Liver (tissue), 9 donors: ENCODE data around the gene PSENEN. TPM values are rescaled to one million over a fixed set of nuclear protein-coding genes. Genes with fewer than 3 reads are reported as not detected.

Experiments
- DNase-seq: peaks from one replicate; pipeline ENCODE4 v3.0.0-alpha.2; 2017; ENCODE audit warnings: low spot score
- H3K27ac ChIP-seq, 2 donors: one replicate each; pipeline ENCODE4 v1.7.0; 2013; ENCODE audit warnings: inconsistent platforms in 2 of 2, low read length in 2 of 2, control low read depth in 1 of 2, low read depth in 1 of 2, mild to moderate bottlenecking in 1 of 2
- H3K27me3 ChIP-seq, 4 donors: one replicate each; pipeline versions ENCODE4 v1.6.1 to v1.7.0; 2013; ENCODE audit warnings: low read length in 3 of 4, inconsistent platforms in 1 of 4, mild to moderate bottlenecking in 1 of 4, moderate library complexity in 1 of 4; ENCODE audit not compliant: control insufficient read depth in 4 of 4, insufficient read depth in 4 of 4
- H3K36me3 ChIP-seq, 4 donors: one replicate each; pipeline versions ENCODE4 v1.6.1 to v1.7.0; 2013; ENCODE audit warnings: low read length in 3 of 4, mild to moderate bottlenecking in 3 of 4, low read depth in 1 of 4, moderate library complexity in 1 of 4; ENCODE audit not compliant: control insufficient read depth in 4 of 4, insufficient read depth in 3 of 4
- H3K4me1 ChIP-seq, 4 donors: one replicate each; pipeline versions ENCODE4 v1.6.1 to v1.7.0; 2013; ENCODE audit warnings: low read length in 3 of 4, mild to moderate bottlenecking in 3 of 4, moderate library complexity in 1 of 4; ENCODE audit not compliant: control insufficient read depth in 4 of 4, insufficient read depth in 4 of 4
- H3K4me3 ChIP-seq, 3 donors: one replicate each; pipeline versions ENCODE4 v1.6.1 to v1.7.0; 2013; ENCODE audit warnings: low read length in 3 of 3, control low read depth in 1 of 3, low read depth in 1 of 3, mild to moderate bottlenecking in 1 of 3
- H3K9ac ChIP-seq, 2 donors: one replicate each; pipeline ENCODE4 v1.7.0; 2013; ENCODE audit warnings: low read length in 2 of 2, mild to moderate bottlenecking in 2 of 2, moderate library complexity in 2 of 2, control low read depth in 1 of 2, low read depth in 1 of 2
- H3K9me3 ChIP-seq, 4 donors: one replicate each; pipeline versions ENCODE4 v1.6.1 to v1.7.0; 2013; ENCODE audit warnings: low read length in 3 of 4; ENCODE audit not compliant: control insufficient read depth in 4 of 4
- EGR1 ChIP-seq, 2 donors: IDR thresholded peaks; 2 replicates each; pipeline ENCODE4 v1.6.1; 2016 to 2018; ENCODE audit warnings: antibody characterized with exemption in 2 of 2, low read depth in 2 of 2
- FOXA1 ChIP-seq: IDR thresholded peaks from 2 replicates; pipeline ENCODE4 v1.6.1; 2016; ENCODE audit warnings: antibody characterized with exemption
- FOXA2 ChIP-seq: IDR thresholded peaks from 2 replicates; pipeline ENCODE4 v1.6.1; 2016; ENCODE audit warnings: antibody characterized with exemption
- GABPA ChIP-seq, 2 donors: IDR thresholded peaks in 1 of 2; conservative IDR thresholded peaks in 1 of 2; 2 replicates each; pipeline ENCODE4 v1.6.1; 2016; ENCODE audit warnings: antibody characterized with exemption in 2 of 2, mild to moderate bottlenecking in 1 of 2, moderate library complexity in 1 of 2
- HNF4A ChIP-seq, 2 donors: conservative IDR thresholded peaks; 2 replicates each; pipeline ENCODE4 v1.6.1; 2016; ENCODE audit warnings: antibody characterized with exemption in 2 of 2, mild to moderate bottlenecking in 2 of 2
- HNF4G ChIP-seq: IDR thresholded peaks from 2 replicates; pipeline ENCODE4 v1.6.1; 2016; ENCODE audit warnings: antibody characterized with exemption
- JUND ChIP-seq, 2 donors: IDR thresholded peaks; 2 replicates each; pipeline ENCODE4 v1.6.1; 2016; ENCODE audit warnings: antibody characterized with exemption in 2 of 2
- NR2F2 ChIP-seq: IDR thresholded peaks from 2 replicates; pipeline ENCODE4 v1.6.1; 2016; ENCODE audit warnings: antibody characterized with exemption
- RAD21 ChIP-seq, 2 donors: IDR thresholded peaks; 2 replicates each; pipeline ENCODE4 v1.6.1; 2016; ENCODE audit warnings: antibody characterized with exemption in 2 of 2, mild to moderate bottlenecking in 2 of 2
- RXRA ChIP-seq, 2 donors: IDR thresholded peaks; 2 replicates each; pipeline ENCODE4 v1.6.1; 2017 to 2018; ENCODE audit warnings: antibody characterized with exemption in 2 of 2, mild to moderate bottlenecking in 1 of 2
- SP1 ChIP-seq: IDR thresholded peaks from 2 replicates; pipeline ENCODE4 v1.6.1; 2018; ENCODE audit warnings: antibody characterized with exemption, mild to moderate bottlenecking
- TAF1 ChIP-seq: conservative IDR thresholded peaks from 2 replicates; pipeline ENCODE4 v1.6.1; 2016; ENCODE audit warnings: antibody characterized with exemption, mild to moderate bottlenecking
- YY1 ChIP-seq: IDR thresholded peaks from 2 replicates; pipeline ENCODE4 v1.6.1; 2016; ENCODE audit warnings: antibody characterized with exemption, mild to moderate bottlenecking
- WGBS: extraction: QIAGEN DNeasy Blood & Tissue Kit; methylation state at CpG from one replicate; pipeline ENCODE4 v1.1.7; 2013; 5-methylcytosine and 5-hydroxymethylcytosine counted together
- polyA plus RNA-seq, 2 donors: library from polyadenylated mRNA; stranded (reverse) in 1 of 2; unstranded in 1 of 2; fragments of 200-250 nt in 1 of 2; fragments of >200 nt in 1 of 2; fragmentation: Nextera tagmentation in 1 of 2; extraction: Ambion mirVana in 1 of 2; gene quantifications; one replicate each; pipeline versions ENCODE4 v1.2.1 to v1.2.3, GENCODE V29; 2013 to 2015
- total RNA-seq, 2 donors: library from RNA; depleted of rRNA; stranded (reverse); fragments of >200 nt; gene quantifications; one replicate each; pipeline ENCODE4 v1.2.3, GENCODE V29; 2014
- TF ChIP-seq, protein P1 (sequence below): fragments of 150-350 bp; IDR thresholded peaks from 2 replicates; pipeline ENCODE4 v1.5.1; 2017; ENCODE audit warnings: improper control_type of control experiment, low read depth, low read length; ENCODE audit not compliant: missing input control
- TF ChIP-seq, protein P2 (sequence below): IDR thresholded peaks from 2 replicates; pipeline ENCODE4 v1.6.1; 2016; ENCODE audit warnings: antibody characterized with exemption
- TF ChIP-seq, protein P3 (sequence below): IDR thresholded peaks from 2 replicates; pipeline ENCODE4 v1.6.1; 2016; ENCODE audit warnings: antibody characterized with exemption
- TF ChIP-seq, protein P4 (sequence below): IDR thresholded peaks from 2 replicates; pipeline ENCODE4 v1.6.1; 2016; ENCODE audit warnings: antibody characterized with exemption, mild to moderate bottlenecking
- TF ChIP-seq, protein P5 (sequence below): IDR thresholded peaks from 2 replicates; pipeline ENCODE4 v1.6.1; 2016; ENCODE audit warnings: antibody characterized with exemption
- donor health status: healthy.
- donor health status: healthy.
- donor health status: healthy.
- donor health status: healthy.
- donor health status: healthy.

PSENEN gene, protein sequence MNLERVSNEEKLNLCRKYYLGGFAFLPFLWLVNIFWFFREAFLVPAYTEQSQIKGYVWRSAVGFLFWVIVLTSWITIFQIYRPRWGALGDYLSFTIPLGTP
- 1 to 10 TPM; 7.4 to 7.7 TPM for total RNA-seq
- 10 to 100 TPM; 33.8 to 58.1 TPM for polyA plus RNA-seq

DNA sequence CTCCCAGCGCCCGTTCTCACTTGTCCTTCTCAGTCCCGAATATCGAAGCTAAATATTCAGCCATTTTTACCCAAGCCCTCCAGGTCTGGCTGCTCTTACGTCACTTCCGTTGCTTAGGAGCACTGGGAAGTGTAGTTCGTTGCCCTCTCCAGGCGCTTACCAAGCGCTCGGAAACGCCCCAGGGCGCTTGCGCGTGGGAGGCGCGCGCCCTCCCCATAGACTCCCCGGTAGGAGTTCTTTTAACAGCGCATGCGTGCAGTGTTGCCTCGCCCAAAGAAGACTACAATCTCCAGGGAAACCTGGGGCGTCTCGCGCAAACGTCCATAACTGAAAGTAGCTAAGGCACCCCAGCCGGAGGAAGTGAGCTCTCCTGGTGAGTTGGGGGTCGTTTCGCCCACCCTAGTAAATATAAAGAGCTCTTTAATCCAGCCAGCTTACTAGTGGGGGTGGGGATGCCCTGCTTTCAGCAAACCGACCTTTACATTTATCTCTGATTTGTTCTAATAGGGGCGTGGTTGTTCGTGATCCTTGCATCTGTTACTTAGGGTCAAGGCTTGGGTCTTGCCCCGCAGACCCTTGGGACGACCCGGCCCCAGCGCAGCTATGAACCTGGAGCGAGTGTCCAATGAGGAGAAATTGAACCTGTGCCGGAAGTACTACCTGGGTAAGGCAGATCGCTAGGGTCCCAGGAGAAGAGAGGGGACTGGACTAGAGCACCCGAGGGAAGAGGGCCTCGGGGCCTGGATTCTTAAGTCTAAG is at the start of gene PSENEN, which contains the start of gene U2AF1L4:
PSENEN (plus strand) TSS at position 324 of the 759 bp plus-strand sequence; CDS start at position 604, 280 bp downstream.
U2AF1L4 (minus strand) TSS at position 91 of the 759 bp plus-strand sequence; CDS start at position 64, 27 bp downstream.
- DNase-seq = peak; percentile 91
- no peaks in the 10 kb centered on the region for H3K27me3 ChIP-seq
- H3K4me3 ChIP-seq = peak within 1 kb of the TSS; percentile 81 to 87 (median 82)
- H3K9me3 ChIP-seq = no peaks in the 10 kb centered on the region
- WGBS = under 1% methylated on average over 40 of the region's 40 CpGs
- peak within 1 kb of the TSS; percentile 51 to 79 for H3K9ac ChIP-seq
- H3K36me3 ChIP-seq = peaks cover 0 to 3% (median 0%) of the 10 kb centered on the region in 4 donors
- peak within 1 kb of the TSS; percentile 98 to 99 for H3K27ac ChIP-seq
- H3K4me1 ChIP-seq = peaks cover 6 to 47% (median 34%) of the 10 kb centered on the region in 4 donors
- TF ChIP-seq SP1 (no peak), EGR1 (IDR thresholded peaks at IDR 0.05; ENCODE audit: low read depth in 2 of 2) (peak; percentile 87 to 93), HNF4A (conservative IDR thresholded peaks at IDR 0.05) (peak in 1 of 2 donors; percentile 3), YY1 (peak; percentile 97), TAF1 (no peak), RXRA (IDR thresholded peaks at IDR 0.05) (peak in 1 of 2 donors; percentile 28), JUND (IDR thresholded peaks at IDR 0.05) (no peak), FOXA1 (no peak), RAD21 (IDR thresholded peaks at IDR 0.05) (no peak), HNF4G (no peak), FOXA2 (no peak), GABPA (IDR thresholded peaks at IDR 0.05 in 1 of 2, conservative IDR thresholded peaks at IDR 0.05 in 1 of 2) (peak; percentile 78 to 94), NR2F2 (no peak)
- TF ChIP-seq, protein P1, sequence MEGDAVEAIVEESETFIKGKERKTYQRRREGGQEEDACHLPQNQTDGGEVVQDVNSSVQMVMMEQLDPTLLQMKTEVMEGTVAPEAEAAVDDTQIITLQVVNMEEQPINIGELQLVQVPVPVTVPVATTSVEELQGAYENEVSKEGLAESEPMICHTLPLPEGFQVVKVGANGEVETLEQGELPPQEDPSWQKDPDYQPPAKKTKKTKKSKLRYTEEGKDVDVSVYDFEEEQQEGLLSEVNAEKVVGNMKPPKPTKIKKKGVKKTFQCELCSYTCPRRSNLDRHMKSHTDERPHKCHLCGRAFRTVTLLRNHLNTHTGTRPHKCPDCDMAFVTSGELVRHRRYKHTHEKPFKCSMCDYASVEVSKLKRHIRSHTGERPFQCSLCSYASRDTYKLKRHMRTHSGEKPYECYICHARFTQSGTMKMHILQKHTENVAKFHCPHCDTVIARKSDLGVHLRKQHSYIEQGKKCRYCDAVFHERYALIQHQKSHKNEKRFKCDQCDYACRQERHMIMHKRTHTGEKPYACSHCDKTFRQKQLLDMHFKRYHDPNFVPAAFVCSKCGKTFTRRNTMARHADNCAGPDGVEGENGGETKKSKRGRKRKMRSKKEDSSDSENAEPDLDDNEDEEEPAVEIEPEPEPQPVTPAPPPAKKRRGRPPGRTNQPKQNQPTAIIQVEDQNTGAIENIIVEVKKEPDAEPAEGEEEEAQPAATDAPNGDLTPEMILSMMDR = no peak
- TF ChIP-seq, protein P2, sequence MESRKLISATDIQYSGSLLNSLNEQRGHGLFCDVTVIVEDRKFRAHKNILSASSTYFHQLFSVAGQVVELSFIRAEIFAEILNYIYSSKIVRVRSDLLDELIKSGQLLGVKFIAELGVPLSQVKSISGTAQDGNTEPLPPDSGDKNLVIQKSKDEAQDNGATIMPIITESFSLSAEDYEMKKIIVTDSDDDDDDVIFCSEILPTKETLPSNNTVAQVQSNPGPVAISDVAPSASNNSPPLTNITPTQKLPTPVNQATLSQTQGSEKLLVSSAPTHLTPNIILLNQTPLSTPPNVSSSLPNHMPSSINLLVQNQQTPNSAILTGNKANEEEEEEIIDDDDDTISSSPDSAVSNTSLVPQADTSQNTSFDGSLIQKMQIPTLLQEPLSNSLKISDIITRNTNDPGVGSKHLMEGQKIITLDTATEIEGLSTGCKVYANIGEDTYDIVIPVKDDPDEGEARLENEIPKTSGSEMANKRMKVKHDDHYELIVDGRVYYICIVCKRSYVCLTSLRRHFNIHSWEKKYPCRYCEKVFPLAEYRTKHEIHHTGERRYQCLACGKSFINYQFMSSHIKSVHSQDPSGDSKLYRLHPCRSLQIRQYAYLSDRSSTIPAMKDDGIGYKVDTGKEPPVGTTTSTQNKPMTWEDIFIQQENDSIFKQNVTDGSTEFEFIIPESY = peak; percentile 91
- TF ChIP-seq, protein P3, sequence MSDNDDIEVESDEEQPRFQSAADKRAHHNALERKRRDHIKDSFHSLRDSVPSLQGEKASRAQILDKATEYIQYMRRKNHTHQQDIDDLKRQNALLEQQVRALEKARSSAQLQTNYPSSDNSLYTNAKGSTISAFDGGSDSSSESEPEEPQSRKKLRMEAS = no peak
- TF ChIP-seq, protein P4, sequence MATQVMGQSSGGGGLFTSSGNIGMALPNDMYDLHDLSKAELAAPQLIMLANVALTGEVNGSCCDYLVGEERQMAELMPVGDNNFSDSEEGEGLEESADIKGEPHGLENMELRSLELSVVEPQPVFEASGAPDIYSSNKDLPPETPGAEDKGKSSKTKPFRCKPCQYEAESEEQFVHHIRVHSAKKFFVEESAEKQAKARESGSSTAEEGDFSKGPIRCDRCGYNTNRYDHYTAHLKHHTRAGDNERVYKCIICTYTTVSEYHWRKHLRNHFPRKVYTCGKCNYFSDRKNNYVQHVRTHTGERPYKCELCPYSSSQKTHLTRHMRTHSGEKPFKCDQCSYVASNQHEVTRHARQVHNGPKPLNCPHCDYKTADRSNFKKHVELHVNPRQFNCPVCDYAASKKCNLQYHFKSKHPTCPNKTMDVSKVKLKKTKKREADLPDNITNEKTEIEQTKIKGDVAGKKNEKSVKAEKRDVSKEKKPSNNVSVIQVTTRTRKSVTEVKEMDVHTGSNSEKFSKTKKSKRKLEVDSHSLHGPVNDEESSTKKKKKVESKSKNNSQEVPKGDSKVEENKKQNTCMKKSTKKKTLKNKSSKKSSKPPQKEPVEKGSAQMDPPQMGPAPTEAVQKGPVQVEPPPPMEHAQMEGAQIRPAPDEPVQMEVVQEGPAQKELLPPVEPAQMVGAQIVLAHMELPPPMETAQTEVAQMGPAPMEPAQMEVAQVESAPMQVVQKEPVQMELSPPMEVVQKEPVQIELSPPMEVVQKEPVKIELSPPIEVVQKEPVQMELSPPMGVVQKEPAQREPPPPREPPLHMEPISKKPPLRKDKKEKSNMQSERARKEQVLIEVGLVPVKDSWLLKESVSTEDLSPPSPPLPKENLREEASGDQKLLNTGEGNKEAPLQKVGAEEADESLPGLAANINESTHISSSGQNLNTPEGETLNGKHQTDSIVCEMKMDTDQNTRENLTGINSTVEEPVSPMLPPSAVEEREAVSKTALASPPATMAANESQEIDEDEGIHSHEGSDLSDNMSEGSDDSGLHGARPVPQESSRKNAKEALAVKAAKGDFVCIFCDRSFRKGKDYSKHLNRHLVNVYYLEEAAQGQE = peak; percentile 11
- TF ChIP-seq, protein P5, sequence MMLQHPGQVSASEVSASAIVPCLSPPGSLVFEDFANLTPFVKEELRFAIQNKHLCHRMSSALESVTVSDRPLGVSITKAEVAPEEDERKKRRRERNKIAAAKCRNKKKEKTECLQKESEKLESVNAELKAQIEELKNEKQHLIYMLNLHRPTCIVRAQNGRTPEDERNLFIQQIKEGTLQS = peak; percentile 3
